CD4-positive, alpha-beta T cell treated with Interleukin-15 for 4 hours (primary cell): ENCODE measurements around the gene LNX2.

Experiments
- DNase-seq: peaks from one replicate; pipeline ENCODE4 v3.0.0-alpha.2; 2020; ENCODE audit warnings: low spot score

The LNX2 gene

DNA sequence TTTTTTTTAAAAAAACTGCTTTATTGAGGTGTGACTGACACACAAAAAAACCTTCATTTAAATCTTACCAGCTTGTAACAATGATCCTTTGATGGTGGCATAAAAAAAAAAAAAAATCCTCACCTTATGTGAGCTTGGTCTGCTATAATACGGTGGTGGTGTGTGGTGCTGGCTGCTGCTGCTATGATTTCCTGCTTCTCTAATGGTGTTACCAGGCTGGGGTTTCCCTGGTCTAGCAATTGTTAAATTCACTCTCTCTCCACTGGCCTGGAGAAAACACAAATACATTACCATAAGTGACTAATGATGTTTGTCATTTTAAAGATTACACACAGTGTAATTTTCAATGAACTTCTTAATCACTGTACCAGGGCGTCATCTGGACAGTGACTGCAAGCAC is 60.6 kb downstream of the LNX2 start:
- peak; percentile 21 for DNase-seq

DNA sequence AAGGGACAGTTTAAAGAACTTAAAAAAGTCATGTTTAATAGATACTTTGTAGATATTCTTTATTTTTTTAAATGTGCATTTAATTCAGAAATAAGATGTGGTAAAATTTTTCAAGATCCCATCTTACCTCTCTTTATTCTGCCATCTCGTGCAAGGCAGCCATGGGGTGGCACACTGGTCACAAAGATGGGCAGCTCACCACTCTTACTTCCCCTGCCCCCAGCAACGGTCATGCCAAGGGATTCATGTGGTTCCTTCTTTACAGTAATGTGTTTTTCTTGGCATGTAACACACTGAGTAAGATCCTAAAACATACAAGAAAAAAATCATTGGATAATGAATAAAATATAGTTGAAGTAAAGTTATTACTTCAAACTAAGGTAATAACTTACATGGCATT is 64.2 kb downstream of the LNX2 start:
- no peak for DNase-seq

DNA sequence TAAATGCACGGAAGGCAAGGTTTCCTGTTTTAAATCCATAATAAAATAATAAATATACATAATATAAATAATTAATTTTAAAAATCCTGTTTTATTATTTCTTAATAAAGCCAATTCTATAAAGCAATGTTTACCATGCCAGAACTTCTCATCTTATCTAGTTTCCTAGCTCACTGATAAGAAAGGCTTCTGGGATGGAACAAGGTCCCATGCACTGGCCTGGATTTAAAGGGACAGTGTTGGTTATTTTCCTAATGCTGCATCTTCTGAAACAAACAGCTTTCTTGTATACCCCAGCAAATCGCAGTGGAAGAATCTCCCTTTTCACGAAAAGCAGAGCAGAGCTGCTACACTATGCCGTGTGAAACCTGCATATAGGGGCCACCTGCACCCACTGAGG is 68.8 kb downstream of the LNX2 start:
- no peak for DNase-seq

DNA sequence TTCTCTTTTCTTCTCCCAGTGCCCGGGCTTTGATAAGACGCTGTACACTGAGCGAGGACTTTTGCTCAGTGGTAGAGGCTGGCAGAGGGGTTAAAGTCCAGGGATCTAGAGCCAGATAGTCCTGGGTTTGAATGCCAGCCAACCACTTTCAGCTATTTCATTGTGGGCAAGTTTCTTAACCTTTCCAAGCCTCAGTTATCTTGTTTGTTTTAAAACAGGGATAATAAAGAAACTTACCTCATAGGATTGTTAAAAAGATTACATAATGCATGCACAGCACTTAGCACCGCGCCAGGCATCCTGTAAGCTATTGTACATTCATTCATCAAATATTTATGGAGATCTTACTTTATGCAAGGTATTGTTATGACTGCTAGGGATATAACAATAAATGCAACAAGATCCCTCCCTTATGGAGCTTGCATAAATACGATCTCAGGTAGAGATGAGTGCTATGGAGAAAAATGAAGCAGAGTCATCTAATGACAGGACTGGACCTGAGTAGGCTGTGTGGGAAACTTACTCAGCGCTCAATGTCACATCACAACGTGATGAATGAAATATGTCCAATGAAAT is 70.8 kb downstream of the LNX2 start:
- no peak for DNase-seq

DNA sequence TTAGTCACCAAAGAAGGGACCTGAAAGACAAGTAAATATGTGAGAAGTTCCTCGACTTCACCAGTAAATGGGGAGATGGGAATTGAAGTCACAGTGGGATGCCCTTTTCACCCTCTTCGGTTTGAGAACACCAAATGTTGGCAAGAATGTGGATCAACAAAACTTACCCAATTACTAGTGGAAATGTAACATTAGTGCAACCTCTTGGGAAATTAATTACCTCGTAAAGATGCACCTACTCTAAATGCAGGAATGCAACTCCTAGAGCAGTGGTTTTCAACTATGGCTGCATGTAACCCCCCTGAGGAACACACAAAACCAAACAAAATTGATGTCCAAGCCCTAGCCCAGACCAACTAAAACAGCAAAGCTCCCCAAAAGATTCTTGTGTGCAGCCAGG is 78.1 kb downstream of the LNX2 start:
- no peak for DNase-seq

DNA sequence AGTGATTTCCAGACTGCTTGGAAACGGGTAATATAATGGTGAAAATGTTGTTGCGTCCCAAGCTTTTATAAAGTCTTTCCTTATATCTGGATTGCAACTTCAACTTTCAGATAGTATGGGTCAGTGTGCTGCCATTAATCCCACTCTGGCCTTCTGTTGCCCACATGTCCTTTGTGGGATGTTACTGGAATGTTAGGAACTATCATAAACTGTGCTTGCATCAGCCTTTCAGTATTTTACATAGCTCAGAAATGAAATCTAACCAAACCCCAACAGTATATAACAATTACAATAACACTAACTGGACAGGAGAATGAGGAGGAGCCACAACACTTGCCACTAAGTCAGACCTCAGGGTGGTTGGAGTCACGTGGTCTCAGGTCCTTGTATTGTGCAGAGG is 78.9 kb downstream of the LNX2 start:
- no peak for DNase-seq

DNA sequence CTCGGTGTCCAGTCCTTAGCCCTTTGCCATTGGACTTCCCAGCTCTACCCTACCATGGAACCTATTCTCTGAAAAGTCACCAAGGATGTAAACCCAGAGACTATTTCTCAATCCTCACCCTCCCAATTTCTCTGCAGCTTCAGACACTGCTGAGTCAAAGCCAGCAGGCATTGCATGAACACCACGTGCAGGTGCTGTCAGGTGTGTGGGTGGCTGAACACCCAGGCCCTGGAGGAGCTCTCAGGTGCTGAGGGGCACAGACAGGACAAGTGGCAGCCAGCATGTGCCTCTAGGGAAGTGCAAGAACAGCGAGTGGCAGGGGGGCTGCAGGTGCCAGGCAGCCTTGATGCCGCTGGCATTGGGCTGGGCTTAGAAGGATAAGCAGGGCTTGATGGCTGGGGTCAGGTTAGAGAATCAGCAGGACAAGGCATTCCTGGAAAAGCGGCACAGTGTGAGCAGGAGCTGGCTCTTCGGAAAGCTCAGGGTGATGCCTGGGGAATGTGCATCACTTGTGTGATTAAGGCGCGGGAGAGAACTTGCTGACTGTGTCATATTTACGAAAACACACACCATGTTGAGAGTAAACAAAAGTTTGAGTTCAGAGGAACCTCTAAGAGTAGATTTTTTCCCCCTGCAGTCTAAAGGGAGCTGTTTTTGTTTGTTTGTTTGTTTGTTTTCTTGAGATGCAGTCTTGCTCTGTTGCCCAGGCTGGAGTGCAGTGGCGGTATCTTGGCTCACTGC is 83.8 kb downstream of the LNX2 start:
- no peak for DNase-seq

DNA sequence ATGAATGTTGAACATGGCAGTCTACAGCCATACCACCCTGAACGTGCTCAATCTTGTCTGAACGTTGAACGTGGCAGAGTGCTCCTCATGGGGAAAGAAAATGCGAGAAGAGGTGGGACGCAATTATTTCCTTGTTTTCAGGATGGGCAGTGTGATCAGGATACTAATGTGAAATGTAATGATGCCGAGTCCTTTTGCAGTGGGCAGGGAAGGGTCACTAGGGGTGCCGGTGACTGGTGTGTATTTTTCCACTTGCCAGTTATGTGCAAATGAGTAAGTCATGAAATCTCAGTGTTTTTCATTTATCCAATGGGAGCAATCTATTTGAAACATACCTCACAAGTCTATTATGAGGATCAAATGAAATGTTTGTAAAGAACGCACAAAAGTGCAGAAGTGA is 84.8 kb downstream of the LNX2 start:
- DNase-seq = no peak

DNA sequence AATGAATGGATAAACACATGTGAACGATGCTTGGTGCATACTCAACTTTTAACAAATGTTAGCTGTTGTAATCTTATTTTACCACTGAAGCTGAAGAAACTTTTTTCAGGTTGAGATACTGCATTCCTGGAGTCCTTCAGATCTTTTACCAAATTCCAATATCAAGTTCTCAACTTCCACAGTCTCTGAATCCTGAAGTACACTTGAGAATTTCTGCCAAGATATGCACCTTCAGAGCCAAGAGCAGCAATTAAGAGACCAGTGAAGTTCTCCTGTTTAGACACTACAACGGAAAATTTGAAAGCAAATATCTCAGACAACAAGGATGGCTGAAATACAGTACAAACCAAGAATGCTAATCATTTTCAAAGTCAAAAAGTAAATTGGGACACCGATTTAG is 85.3 kb downstream of the LNX2 start:
- no peak for DNase-seq

DNA sequence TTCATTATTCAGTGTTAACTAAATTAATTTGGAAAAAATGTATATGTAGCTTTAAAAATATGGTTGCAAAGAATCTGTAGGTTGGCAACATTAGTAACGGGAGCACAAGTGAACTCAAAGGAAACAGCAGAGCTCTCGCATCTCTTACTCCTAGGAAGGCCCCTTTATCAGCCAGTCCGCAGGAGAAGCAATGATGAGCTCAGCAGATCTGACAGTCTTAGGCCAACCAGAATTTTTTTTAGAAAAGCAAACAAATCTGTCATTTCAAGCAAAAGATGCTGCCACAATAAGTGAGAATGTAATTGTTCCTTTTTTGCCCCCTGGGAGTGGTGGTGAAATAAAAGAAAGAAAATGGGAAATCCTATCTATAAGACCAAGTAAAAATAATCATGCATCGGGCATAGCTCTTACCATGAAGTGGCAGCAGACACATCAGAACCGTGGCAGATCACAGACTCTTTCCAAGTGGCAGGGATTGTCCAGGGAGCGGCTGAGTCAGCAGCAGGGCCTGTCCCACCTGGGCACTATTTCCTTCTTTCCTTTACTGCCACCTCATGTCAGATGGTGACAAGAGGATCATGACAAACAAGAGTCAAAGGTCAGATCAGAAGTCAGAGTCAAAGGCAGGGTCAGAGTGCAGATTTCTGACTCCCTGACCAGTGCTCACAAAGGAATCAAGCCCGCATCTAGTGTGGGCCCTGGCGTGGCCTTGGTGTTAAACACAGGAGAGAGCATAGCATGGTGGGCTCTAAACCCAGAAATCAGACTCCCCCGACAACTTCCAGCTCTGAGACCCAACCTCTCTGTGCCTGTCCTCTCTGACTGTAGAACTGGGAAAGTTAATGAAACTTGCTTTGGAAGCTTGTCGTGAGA is 86.0 kb downstream of the LNX2 start:
- no peak for DNase-seq

DNA sequence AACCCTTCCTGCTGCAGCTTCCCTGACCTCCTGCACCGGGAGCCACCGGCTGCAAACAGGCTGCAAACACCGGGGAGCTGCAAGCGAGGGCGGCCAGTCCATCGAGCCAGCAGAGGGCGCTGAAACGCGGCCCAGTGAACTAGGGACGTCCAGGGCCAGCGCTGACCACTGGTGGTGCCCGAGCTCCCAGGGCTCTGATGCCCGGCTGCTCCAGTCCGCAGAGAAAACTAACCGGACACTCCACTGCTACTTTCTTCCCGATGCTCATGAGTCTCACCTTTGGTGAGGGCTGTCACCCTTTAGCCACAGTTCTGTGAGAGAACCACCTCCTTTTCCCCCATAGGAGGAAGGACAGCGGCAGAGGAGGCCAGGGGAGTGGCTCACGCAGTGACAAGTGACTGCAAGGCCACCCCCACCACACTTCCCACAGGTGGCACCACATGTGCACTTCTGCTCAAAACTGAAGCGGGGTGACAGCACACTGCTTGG is 87.1 kb downstream of the LNX2 start:
- peak; percentile 33 for DNase-seq

DNA sequence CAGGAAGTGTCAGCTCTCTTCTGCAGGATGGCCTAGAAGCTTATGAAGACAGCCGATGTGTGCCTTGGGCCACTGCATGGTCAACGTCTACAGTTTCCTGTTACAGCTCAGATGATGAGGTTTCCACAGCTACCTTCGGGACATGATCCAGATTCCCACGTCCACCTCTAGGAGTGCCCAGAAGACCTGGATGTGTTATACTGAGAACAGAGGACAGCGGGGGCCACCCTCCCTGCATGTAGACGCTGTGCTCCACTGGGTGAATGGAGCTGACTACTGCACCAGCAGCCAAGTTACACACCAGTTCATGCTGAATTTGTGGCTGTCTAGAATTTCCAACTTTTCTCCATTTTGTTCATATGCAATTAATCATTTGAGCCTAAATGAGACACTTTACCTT is 91.4 kb downstream of the LNX2 start:
- no peak for DNase-seq

DNA sequence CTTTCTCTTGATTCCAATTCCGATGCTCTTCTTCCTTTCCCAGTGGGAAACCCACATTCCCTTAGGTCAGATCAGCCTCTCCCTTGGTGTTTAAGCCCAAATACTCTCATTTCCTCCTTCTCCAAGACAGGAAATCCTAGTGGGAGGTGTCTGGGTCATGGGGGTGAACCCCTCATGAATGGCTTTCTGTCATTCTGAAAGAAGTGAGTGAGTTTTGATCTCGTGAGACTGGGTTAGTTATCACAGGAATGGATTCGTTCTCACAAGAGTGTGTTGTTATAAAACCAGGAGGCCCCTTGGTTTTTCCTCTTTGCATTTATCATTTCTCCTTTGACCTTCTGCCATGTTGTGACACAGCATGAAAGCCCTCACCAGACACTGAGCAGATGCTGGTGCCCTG is 93.8 kb downstream of the LNX2 start:
- DNase-seq = no peak

DNA sequence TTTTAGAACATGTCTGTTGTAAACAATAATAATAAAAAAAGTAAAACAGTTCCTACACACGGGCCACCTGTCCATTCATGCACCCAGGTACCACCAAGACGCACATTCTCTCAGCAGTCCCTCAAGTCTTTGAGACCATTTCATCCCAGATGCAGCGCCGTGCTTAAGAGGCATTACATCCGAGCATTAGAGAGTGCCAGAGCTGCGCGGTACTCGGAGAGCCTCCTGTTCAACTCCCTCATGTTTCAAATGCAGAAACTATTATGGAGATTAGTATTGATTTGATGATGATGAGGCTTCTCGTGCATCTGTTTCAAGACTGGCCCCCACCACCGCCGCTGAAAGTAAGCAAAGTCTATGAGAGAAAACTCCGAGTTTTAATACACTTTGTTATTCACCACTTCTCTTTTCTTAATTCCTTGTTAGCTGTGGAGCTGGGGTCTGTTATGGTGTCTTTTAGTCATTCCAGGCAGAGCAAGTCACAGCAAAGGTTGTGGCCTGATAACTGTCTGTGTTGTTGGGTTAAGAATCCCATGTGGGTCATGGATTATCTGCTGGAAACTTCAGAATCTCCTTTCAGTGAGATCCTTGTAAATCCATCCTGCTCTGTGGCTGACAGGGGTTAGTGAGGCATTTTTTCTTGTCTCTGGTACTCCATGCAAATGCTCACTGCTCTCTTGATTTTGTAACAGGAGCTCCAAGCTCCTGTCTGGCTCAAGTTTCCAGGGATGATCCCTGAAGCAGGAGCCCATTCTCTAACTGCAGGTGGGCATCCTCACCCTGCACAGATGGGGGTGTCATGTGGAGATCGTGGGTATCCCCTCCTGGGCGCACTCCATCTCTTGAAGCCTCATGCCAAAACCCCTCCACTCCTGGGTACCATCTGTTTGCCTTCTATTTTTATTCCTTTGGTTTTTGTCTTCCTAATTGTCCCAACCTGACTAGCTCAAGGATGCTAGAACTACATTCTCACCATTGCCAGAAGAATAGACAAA is 95.1 kb downstream of the LNX2 start:
- DNase-seq = no peak

DNA sequence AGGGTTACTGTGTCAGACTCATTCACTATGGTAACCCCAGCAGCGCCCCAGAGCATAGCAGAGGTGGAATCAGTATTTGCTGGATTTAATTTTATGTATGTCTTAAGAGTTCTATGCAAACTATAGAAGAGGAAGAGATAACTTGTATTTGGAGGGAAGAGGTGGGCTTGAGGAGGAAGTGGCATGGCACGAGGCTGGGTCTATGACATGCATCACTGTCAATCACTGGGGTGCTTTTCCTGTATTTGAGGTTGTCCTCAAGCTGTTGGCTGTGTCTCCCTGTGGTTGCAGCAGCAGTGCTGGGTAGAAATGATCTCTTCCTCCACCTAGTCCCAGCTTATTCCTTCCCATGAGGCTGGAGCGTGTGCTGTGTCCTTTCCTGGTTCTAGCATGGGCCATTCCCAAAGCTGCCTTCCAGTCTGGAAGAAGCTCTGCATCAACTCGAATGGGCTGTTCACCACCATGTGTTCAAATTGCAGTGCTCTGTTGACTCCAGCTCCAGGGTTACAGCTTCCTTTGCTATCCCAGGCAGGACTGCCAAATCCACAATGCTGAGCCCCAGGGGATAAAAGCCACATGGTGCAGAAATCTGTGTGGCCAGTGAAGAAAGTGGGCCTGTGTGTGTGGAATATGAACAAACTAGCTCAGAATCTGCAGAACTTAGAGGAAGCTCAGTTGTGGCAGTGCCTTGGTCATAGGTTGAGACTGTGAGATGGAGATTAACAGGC is 96.8 kb downstream of the LNX2 start:
- DNase-seq = no peak

DNA sequence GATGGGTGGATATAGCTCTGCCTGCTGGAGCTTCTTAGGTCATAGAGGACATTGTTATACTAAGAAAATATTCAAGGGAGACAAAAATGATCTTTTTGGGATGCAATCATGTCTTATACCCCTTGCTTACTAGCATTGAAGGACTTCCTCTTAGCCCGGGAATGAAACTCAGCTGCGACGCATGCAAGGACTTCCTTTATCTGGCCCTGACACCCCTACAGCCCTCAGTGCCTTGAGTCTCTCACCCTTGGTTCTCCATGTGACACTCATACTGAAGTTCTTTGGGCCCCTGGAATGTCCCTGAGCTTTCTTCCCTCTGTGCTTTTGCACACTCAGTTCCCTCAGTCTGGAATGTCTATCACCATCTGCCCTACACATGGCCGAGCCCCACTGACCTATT is 97.5 kb downstream of the LNX2 start:
- no peak for DNase-seq

DNA sequence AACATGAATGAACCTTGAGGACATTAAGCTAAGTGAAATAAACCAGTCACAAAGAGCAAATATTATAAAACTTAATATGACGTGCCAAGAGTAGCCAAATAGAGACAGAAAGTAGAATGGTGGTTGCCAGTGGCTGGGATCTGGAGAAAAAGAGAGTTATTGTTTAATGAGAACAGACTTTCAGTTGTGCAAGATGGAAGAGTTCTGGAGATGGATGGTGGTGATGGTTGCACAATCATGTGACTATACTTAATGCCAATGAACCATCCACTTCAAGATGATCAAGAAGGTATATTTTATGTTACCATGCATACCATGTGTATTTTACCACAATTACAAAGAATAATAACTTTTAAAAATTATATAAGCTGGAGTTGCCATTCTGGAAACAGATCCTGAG is 104.2 kb downstream of the LNX2 start:
- DNase-seq = no peak

DNA sequence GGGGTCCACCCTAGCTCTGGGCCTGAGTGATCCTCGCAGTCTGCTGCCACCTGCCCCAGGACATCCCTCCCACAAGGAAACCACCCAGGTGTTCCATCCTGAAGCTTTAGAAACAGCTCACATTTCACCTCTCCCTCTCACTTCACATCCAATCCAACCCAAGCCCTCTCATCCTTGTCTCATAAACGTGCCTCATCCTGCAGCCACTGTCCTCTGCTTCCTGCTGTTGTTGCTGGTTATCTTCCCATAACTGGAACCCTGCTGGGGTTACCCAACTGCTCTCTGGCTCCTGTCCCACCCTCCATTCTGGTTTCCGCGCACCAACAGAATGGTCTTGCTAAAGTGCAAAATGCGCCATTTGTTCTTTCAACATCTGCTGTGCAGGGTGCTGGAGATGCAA is 110.2 kb downstream of the LNX2 start:
- no peak for DNase-seq

DNA sequence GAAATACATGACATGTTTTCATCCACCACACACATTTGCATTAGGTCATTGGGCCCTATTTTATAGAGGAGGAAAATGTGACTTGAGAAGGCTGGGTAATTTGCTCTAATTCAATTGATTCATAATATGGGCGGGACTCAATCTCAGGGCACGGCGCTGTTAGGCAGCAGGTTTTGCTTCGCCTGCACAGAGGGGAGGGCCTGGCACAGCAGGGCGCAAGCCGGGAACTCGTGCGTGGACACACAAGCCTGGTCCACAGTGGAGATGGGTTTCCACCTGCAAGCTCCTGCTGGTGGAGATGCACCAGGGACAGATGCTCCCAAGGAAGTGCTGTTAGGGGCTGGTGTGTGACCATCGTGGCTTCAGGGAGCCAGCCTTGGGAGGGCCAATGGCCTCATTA is 111.5 kb downstream of the LNX2 start:
- no peak for DNase-seq

DNA sequence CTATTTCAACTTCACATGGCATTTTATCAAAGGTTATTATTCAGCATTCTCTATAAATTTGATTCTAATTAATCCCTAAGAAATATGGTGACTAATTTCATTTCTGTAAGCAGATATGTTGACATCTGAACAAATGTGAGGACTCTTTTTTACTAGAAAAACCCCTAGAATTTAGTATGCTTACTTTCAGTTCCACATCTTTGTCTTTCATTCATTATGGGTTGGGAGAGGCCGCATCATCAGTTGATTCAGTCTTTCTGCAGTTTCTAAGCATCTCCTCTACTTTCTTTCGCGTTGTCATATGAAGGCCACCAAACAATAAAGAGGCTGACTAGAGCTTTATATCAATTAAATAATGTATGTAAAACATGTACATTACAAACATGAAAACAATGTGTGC is 114.5 kb downstream of the LNX2 start:
- no peak for DNase-seq

DNA sequence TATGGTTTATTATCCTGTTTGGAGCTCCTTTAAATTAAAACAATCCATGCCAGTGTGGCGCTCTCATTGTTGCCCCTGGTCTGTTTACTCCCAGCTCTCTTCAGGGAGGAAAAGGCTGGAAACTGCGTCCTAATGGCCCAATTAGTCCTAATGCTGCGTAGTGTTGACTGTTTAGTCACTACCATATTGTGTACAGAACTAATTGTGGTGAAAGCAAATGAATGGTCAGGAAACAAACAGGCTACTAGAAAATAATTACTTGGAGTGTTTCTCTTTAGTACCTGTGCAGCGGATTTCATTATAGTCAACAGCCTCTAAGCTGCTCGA is 115.5 kb downstream of the LNX2 start:
- DNase-seq = no peak
